ENCODE results near the gene BNC2. TPM values are rescaled to one million over a fixed set of nuclear protein-coding genes. Genes with fewer than 3 reads are reported as not detected.

Gene BNC2
- total and polyA plus RNA-seq, 2 of the 13 experiments (the other 11 are each of a cell fraction or from before 2014, with no cell fraction given), result not detected

DNA sequence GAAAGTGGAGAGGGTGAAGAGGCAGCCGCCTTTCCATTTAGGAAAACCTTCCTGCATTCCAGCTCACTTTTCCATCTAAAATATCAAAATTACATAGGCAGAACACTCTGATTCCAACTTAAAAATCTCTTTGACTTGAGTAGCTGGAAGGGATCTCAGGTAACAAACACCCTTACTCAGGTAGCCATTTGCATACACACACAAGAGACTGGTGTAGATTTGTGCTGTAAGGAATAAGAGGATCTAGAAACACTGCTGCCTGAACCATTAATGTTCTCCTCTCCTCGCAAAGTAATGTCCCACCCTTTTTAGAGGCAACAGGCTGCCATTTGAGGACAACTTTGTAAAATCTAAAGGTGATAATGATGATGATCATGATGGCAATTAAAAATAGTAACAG is 53.5 kb downstream of the BNC2 start:
- ATAC-seq (no peak), FAIRE-seq (no peak), DNase-seq (ENCODE audit: low spot score) (no peak)
- H3K27ac ChIP-seq (ENCODE audit: extremely low read length, insufficient read depth, low read length), result no peak overlapping the region
- H3K9me3 ChIP-seq (ENCODE audit: low read length), result no peaks in the 10 kb centered on the region
- H3K27me3 ChIP-seq (ENCODE audit: control insufficient read depth in 1 of 2, insufficient read depth in 2 of 2, low read length in 2 of 2), result no peaks in the 10 kb centered on the region
- no peak overlapping the region for H3K9ac ChIP-seq (ENCODE audit: insufficient read depth, low read depth, low read length)
- 14% methylated on average over 2 of the region's 2 CpGs for WGBS (ENCODE audit: low lambda C conversion rate)
- POLR2A ChIA-PET, result no interaction called here
- no peaks in the 10 kb centered on the region for H3K36me3 ChIP-seq (replicated peaks in 1 of 2; ENCODE audit: control insufficient read depth in 1 of 2, insufficient read depth in 2 of 2, low read length in 2 of 2)
- CTCF ChIA-PET (ENCODE audit: low intra/inter-chr PET ratio, low total read pairs), result no interaction called here
- BruUV-seq (replicated peaks), result no TSS peak
- in situ Hi-C loops (cut with HindIII; ENCODE audit: extremely low pct_ligation_motif_present, low pct_unique_long_range_greater_than_20kb) (no loop called here), intact Hi-C loops (cut with micrococcal nuclease; ENCODE audit: unreplicated experiment) (no loop called here)
- H4K20me1 ChIP-seq (ENCODE audit: insufficient read depth, low read length), result no peaks in the 10 kb centered on the region
- no peak overlapping the region for H3K4me2 ChIP-seq (ENCODE audit: low read depth, low read length)
- no peak for TF ChIP-seq HOXA5 (CRISPR knock-in tag; IDR thresholded peaks at IDR 0.05)
- TF ChIP-seq ATRX (CRISPR knock-in tag; IDR thresholded peaks at IDR 0.05; ENCODE audit: borderline replicate concordance), result no peak
- no peak for TF ChIP-seq TBX2 (CRISPR knock-in tag; IDR thresholded peaks at IDR 0.05; ENCODE audit: borderline replicate concordance)
- TF ChIP-seq ZNF317 (CRISPR knock-in tag; IDR thresholded peaks at IDR 0.05), result no peak
- no peak for TF ChIP-seq SNAI1 (CRISPR knock-in tag; IDR thresholded peaks at IDR 0.05; ENCODE audit: borderline replicate concordance)
- TF ChIP-seq RFX1 (IDR thresholded peaks at IDR 0.05), result no peak
- no peak overlapping the region for H3K4me3 ChIP-seq (replicated peaks in 1 of 3; ENCODE audit: insufficient read depth in 1 of 3, low read depth in 2 of 3, low read length in 3 of 3)
- H3K4me1 ChIP-seq (ENCODE audit: insufficient read depth, low read length), result no peaks in the 10 kb centered on the region
- H3K79me2 ChIP-seq (ENCODE audit: insufficient read depth, low read length), result no peaks in the 10 kb centered on the region
- H2AFZ ChIP-seq (ENCODE audit: low read length), result no peak overlapping the region

GRCh38 chr9:16816011-16816410 is 54.5 kb downstream of the BNC2 start:
- H3K9me3 ChIP-seq (ENCODE audit: low read length), result no peaks in the 10 kb centered on the region
- no peaks in the 10 kb centered on the region for H3K27me3 ChIP-seq (ENCODE audit: control insufficient read depth in 1 of 2, insufficient read depth in 2 of 2, low read length in 2 of 2)
- no peaks in the 10 kb centered on the region for H4K20me1 ChIP-seq (ENCODE audit: insufficient read depth, low read length)
- H3K4me3 ChIP-seq (replicated peaks in 1 of 3; ENCODE audit: insufficient read depth in 1 of 3, low read depth in 2 of 3, low read length in 3 of 3), result no peak overlapping the region
- no peaks in the 10 kb centered on the region for H3K4me1 ChIP-seq (ENCODE audit: insufficient read depth, low read length)
- no peak overlapping the region for H2AFZ ChIP-seq (ENCODE audit: low read length)
- H3K4me2 ChIP-seq (ENCODE audit: low read depth, low read length), result no peak overlapping the region
- H3K27ac ChIP-seq (ENCODE audit: extremely low read length, insufficient read depth, low read length), result no peak overlapping the region
- ATAC-seq, result no peak
- no peak overlapping the region for H3K9ac ChIP-seq (ENCODE audit: insufficient read depth, low read depth, low read length)
- TF ChIP-seq, protein P1, sequence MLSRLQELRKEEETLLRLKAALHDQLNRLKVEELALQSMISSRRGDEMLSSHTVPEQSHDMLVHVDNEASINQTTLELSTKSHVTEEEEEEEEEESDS (CRISPR knock-in tag; IDR thresholded peaks at IDR 0.05; ENCODE audit: borderline replicate concordance), result no peak
- no peak for TF ChIP-seq ZNF883 (CRISPR knock-in tag; IDR thresholded peaks at IDR 0.05; ENCODE audit: not compliant biosample characterization)
- TF ChIP-seq ZNF446 (CRISPR knock-in tag; IDR thresholded peaks at IDR 0.05), result no peak
- no peak for TF ChIP-seq FOSL2 (CRISPR knock-in tag; IDR thresholded peaks at IDR 0.05)
- TF ChIP-seq DR1 (CRISPR knock-in tag; IDR thresholded peaks at IDR 0.05), result no peak
- TF ChIP-seq ZNF678 (CRISPR knock-in tag; IDR thresholded peaks at IDR 0.05), result no peak
- no peak for TF ChIP-seq ARHGAP35 (CRISPR knock-in tag; IDR thresholded peaks at IDR 0.05; ENCODE audit: borderline replicate concordance)
- TF ChIP-seq NFATC3 (CRISPR knock-in tag; IDR thresholded peaks at IDR 0.05), result no peak
- no peak for TF ChIP-seq ZNF672 (CRISPR knock-in tag; IDR thresholded peaks at IDR 0.05)
- no peak for TF ChIP-seq ZNF792 (CRISPR knock-in tag; IDR thresholded peaks at IDR 0.05)
- TF ChIP-seq, protein P2, sequence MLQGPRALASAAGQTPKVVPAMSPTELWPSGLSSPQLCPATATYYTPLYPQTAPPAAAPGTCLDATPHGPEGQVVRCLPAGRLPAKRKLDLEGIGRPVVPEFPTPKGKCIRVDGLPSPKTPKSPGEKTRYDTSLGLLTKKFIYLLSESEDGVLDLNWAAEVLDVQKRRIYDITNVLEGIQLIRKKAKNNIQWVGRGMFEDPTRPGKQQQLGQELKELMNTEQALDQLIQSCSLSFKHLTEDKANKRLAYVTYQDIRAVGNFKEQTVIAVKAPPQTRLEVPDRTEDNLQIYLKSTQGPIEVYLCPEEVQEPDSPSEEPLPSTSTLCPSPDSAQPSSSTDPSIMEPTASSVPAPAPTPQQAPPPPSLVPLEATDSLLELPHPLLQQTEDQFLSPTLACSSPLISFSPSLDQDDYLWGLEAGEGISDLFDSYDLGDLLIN (CRISPR knock-in tag; IDR thresholded peaks at IDR 0.05; ENCODE audit: borderline replicate concordance), result no peak
- no peak for TF ChIP-seq TFDP1 (CRISPR knock-in tag; IDR thresholded peaks at IDR 0.05; ENCODE audit: borderline replicate concordance)
- ChIA-PET CTCF (ENCODE audit: low intra/inter-chr PET ratio, low total read pairs) (no interaction called here), POLR2A (no interaction called here)
- no peaks in the 10 kb centered on the region for H3K79me2 ChIP-seq (ENCODE audit: insufficient read depth, low read length)
- no peaks in the 10 kb centered on the region for H3K36me3 ChIP-seq (replicated peaks in 1 of 2; ENCODE audit: control insufficient read depth in 1 of 2, insufficient read depth in 2 of 2, low read length in 2 of 2)
- WGBS (ENCODE audit: low lambda C conversion rate), result 0% methylated on average over 4 of the region's 4 CpGs
- intact Hi-C loops (cut with micrococcal nuclease; ENCODE audit: unreplicated experiment) (no loop called here), in situ Hi-C loops (cut with HindIII; ENCODE audit: extremely low pct_ligation_motif_present, low pct_unique_long_range_greater_than_20kb) (no loop called here)
- BruUV-seq (replicated peaks), result no TSS peak
- DNase-seq (ENCODE audit: low spot score), result no peak
- FAIRE-seq, result no peak
